Omental fat pad (tissue), 4 donors: ENCODE data around the gene AADACL4. TPM values are rescaled to one million over a fixed set of nuclear protein-coding genes. Genes with fewer than 3 reads are reported as not detected.

Source experiments
- ATAC-seq: fragments of 150-250 bp; one replicate; pipeline ENCODE4 v1.9.1; 2016; ENCODE audit warnings: mild to moderate bottlenecking, moderate library complexity; ENCODE audit not compliant: low FRiP score
- DNase-seq: peaks from one replicate; pipeline ENCODE4 v3.0.0-alpha.2; 2019; ENCODE audit warnings: low spot score
- small RNA-seq: library from RNA; depleted of rRNA; stranded (forward); fragments of <200 nt; gene quantifications from one replicate; pipeline ENCODE3, GENCODE V24; 2016
- total RNA-seq, 4 donors: library from RNA; depleted of rRNA; stranded (reverse); fragments of >200 nt; gene quantifications; one replicate each; pipeline ENCODE4 v1.1.0, GENCODE V29; 2016
- TF ChIP-seq, protein P1 (sequence below), 3 donors: fragments of 450-650 bp; IDR thresholded peaks; one replicate each; pipeline ENCODE4 v1.5.1; 2016 to 2017; ENCODE audit warnings: antibody characterized with exemption in 3 of 3, mild to moderate bottlenecking in 3 of 3, moderate library complexity in 2 of 3

Gene AADACL4
- total RNA-seq, 4 donors from 2014 or later = 0.28 TPM; not detected in 3

- TF ChIP-seq, protein P1, sequence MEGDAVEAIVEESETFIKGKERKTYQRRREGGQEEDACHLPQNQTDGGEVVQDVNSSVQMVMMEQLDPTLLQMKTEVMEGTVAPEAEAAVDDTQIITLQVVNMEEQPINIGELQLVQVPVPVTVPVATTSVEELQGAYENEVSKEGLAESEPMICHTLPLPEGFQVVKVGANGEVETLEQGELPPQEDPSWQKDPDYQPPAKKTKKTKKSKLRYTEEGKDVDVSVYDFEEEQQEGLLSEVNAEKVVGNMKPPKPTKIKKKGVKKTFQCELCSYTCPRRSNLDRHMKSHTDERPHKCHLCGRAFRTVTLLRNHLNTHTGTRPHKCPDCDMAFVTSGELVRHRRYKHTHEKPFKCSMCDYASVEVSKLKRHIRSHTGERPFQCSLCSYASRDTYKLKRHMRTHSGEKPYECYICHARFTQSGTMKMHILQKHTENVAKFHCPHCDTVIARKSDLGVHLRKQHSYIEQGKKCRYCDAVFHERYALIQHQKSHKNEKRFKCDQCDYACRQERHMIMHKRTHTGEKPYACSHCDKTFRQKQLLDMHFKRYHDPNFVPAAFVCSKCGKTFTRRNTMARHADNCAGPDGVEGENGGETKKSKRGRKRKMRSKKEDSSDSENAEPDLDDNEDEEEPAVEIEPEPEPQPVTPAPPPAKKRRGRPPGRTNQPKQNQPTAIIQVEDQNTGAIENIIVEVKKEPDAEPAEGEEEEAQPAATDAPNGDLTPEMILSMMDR (IDR thresholded peaks at IDR 0.05) = no peak
- ATAC-seq (no peak), DNase-seq (no peak)
Observed at GRCh38 chr1:12714710-12715475, 71.0 kb downstream of the AADACL4 start.

- DNase-seq = no peak
- TF ChIP-seq, protein P1 (IDR thresholded peaks at IDR 0.05) = no peak
- no peak for ATAC-seq
Observed at GRCh38 chr1:12715896-12716437, 72.1 kb downstream of the AADACL4 start, which contains the start of gene AADACL3. Gene AADACL3 (plus strand): TSS chr1:12716110. CDS start chr1:12716177, 67 bp downstream.

Small RNA genes lying within 50 kb of the gene (small RNA-seq; reads per million reads assigned to genes)
- gene AC244670.1 = not detected

Other genes with a start within 250 kb of the AADACL4 start
- 100 to 1,000 TPM; 175 to 342 (median 227) TPM for gene DHRS3, start 25.9 kb upstream of the AADACL4 start, total RNA-seq
- gene AADACL3, start 72.0 kb downstream of the AADACL4 start, total RNA-seq = under 1 TPM in 1 of 4 donors, not detected in 3; 0.31 TPM
- gene CFAP107, start 102.1 kb downstream of the AADACL4 start, total RNA-seq = not detected
- not detected for gene PRAMEF12, start 129.7 kb downstream of the AADACL4 start, total RNA-seq
- gene PRAMEF1, start 147.3 kb downstream of the AADACL4 start, total RNA-seq = not detected
- not detected for gene PRAMEF11, start 187.3 kb downstream of the AADACL4 start, total RNA-seq
- not detected for gene HNRNPCL1, start 204.6 kb downstream of the AADACL4 start, total RNA-seq
- gene PRAMEF2, start 213.0 kb downstream of the AADACL4 start, total RNA-seq = not detected
- gene PRAMEF4, start 242.1 kb downstream of the AADACL4 start, total RNA-seq = not detected